ENCODE data around the gene OR5F1.

Gene OR5F1

GRCh38 chr11:55994525-55994924, at the start of gene OR5F1:
TSS of gene OR5F1 (minus strand) at chr11:55994625. CDS start at chr11:55994625, 0 bp downstream.
- DNase-seq (ENCODE audit: low spot score), result no peak

GRCh38 chr11:56027354-56027753, 32.9 kb upstream of the OR5F1 start, which contains the start of gene OR5AS1:
TSS of gene OR5AS1 (plus strand) at chr11:56027654. CDS start at chr11:56030419, 2,765 bp downstream.
- no peak for DNase-seq (ENCODE audit: low spot score)

- DNase-seq (ENCODE audit: low spot score), result no peak
Measured at GRCh38 chr11:56013805-56014204, 19.4 kb upstream of the OR5F1 start.

GRCh38 chr11:56010716-56011115, 16.3 kb upstream of the OR5F1 start:
- DNase-seq (ENCODE audit: low spot score), result no peak

GRCh38 chr11:55970935-55971334, 23.5 kb downstream of the OR5F1 start:
- DNase-seq (ENCODE audit: low spot score), result no peak

GRCh38 chr11:55969845-55970244, 24.6 kb downstream of the OR5F1 start, which contains the start of gene OR10AG1:
TSS of gene OR10AG1 (minus strand) at chr11:55969945. CDS start at chr11:55969907, 38 bp downstream.
- DNase-seq (ENCODE audit: low spot score), result no peak

- DNase-seq (ENCODE audit: low spot score), result no peak
Measured at GRCh38 chr11:55967914-55968313, 26.5 kb downstream of the OR5F1 start.

- DNase-seq (ENCODE audit: low spot score), result no peak
Measured at GRCh38 chr11:55966391-55966790, 28.0 kb downstream of the OR5F1 start.

DNA sequence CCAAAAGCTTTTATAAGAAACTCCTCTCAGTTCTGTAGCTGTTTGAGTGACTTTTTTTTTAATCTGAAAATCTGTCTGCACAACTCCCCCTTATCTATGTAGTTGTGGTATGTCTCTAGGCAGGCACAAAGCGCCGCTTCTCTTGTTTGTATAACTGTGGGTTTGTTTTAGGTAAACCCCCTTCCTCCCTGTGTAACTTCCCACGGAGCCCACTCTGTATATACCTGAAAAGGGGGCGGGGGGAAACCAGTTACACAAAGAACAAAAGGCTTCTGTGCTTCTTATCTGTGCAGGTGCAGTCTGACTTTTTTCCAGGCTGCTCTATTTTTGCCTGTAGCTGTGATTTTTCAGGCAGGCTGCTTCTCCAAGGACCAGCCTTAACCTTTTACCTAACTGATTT, 37.9 kb downstream of the OR5F1 start:
- no peak for DNase-seq (ENCODE audit: low spot score)

GRCh38 chr11:55949330-55949729, 45.1 kb downstream of the OR5F1 start:
- no peak for DNase-seq (ENCODE audit: low spot score)
